Upper lobe of left lung (tissue), 6 donors: ENCODE measurements around the gene NUDT5. TPM values are rescaled to one million over a fixed set of nuclear protein-coding genes. Genes with fewer than 3 reads are reported as not detected.
A peak's percentile ranks its signal among the peaks of the same experiment; 100 is the strongest.

Experiments
- ATAC-seq, 2 donors: fragments of 200-7000 bp; cut with Tn5 transposase; one replicate each; pipeline ENCODE4 v1.9.1; 2022; ENCODE audit warnings: mild to moderate bottlenecking in 2 of 2, moderate library complexity in 2 of 2; ENCODE audit not compliant: low FRiP score in 2 of 2
- DNase-seq, 2 donors: peaks; one replicate each; pipeline ENCODE4 v3.0.0-alpha.2; 2019 to 2020
- H3K27ac ChIP-seq, 4 donors: fragments of 200-600 bp; sonication (generic); one replicate each; pipeline ENCODE4 v1.5.1; 2016 to 2019
- H3K27me3 ChIP-seq, 4 donors: fragments of 200-600 bp; sonication (generic); one replicate each; pipeline ENCODE4 v1.5.1; 2017 to 2019
- H3K36me3 ChIP-seq, 4 donors: fragments of 200-600 bp; sonication (generic); one replicate each; pipeline ENCODE4 v1.5.1; 2016 to 2019
- H3K4me1 ChIP-seq, 4 donors: fragments of 200-600 bp; sonication (generic); one replicate each; pipeline ENCODE4 v1.5.1; 2018 to 2019
- H3K4me3 ChIP-seq, 4 donors: fragments of 200-600 bp; sonication (generic); one replicate each; pipeline ENCODE4 v1.5.1; 2017 to 2019; ENCODE audit warnings: mild to moderate bottlenecking in 2 of 4, moderate library complexity in 1 of 4
- H3K9me3 ChIP-seq, 4 donors: fragments of 200-600 bp; sonication (generic); one replicate each; pipeline ENCODE4 v1.5.1; 2018 to 2019
- EP300 ChIP-seq, 4 donors: sonication (generic); formaldehyde crosslinking; IDR thresholded peaks; one replicate each; pipeline ENCODE4 v1.5.1; 2017; ENCODE audit warnings: antibody characterized with exemption in 4 of 4, control low read depth in 2 of 4
- POLR2A ChIP-seq, 4 donors: fragments of 450-650 bp; IDR thresholded peaks; one replicate each; pipeline ENCODE4 v1.5.1; 2016 to 2017; ENCODE audit warnings: antibody characterized with exemption in 4 of 4, mild to moderate bottlenecking in 2 of 4
- POLR2AphosphoS5 ChIP-seq, 2 donors: sonication (generic); formaldehyde crosslinking; IDR thresholded peaks; one replicate each; pipeline ENCODE4 v1.5.1; 2017; ENCODE audit warnings: antibody characterized with exemption in 2 of 2
- WGBS, 2 donors: methylation state at CpG; one replicate each; pipeline ENCODE4 v1.1.5; 2017 to 2018; 5-methylcytosine and 5-hydroxymethylcytosine counted together
- total RNA-seq, 6 donors: library from RNA; depleted of rRNA in 4 of 6; stranded (reverse); fragments of >200 nt in 4 of 6; gene quantifications; one replicate each; pipeline versions ENCODE4 v1.1.0 to v1.2.1, GENCODE V29; 2016 to 2021
- TF ChIP-seq, protein P1 (sequence below), 6 experiments: fragments of 450-650 bp in 4 of 6; fragments of 200-600 bp in 2 of 6; sonication (generic) in 2 of 6; IDR thresholded peaks; one replicate each; pipeline ENCODE4 v1.5.1; 2016 to 2019; ENCODE audit warnings: antibody characterized with exemption in 6 of 6
- donor health status: DM: no; HTN: no; CAD: no; lungs with moderate emphysema.
- donor health status: DM: no; HTN: yes; CAD: no; lungs with severe emphysema.

NUDT5 gene
- total RNA-seq, 6 donors from 2014 or later, result 13.5 to 50.4 (median 45.4) TPM

- peak overlapping the region; percentile 87 to 96 (median 92) for H3K27ac ChIP-seq
- no peaks in the 10 kb centered on the region for H3K27me3 ChIP-seq
- H3K36me3 ChIP-seq, result peaks cover 0 to 26% (median 8%) of the 10 kb centered on the region in 4 donors
- no peak for DNase-seq
- WGBS, 2 donors, result 0 to 1% methylated on average over 12 of the region's 12 CpGs
- H3K4me3 ChIP-seq, result peak overlapping the region; percentile 43 to 96 (median 81)
- H3K4me1 ChIP-seq, result peaks cover 25 to 52% (median 36%) of the 10 kb centered on the region in 4 donors
- no peak for ATAC-seq
- TF ChIP-seq, protein P1, sequence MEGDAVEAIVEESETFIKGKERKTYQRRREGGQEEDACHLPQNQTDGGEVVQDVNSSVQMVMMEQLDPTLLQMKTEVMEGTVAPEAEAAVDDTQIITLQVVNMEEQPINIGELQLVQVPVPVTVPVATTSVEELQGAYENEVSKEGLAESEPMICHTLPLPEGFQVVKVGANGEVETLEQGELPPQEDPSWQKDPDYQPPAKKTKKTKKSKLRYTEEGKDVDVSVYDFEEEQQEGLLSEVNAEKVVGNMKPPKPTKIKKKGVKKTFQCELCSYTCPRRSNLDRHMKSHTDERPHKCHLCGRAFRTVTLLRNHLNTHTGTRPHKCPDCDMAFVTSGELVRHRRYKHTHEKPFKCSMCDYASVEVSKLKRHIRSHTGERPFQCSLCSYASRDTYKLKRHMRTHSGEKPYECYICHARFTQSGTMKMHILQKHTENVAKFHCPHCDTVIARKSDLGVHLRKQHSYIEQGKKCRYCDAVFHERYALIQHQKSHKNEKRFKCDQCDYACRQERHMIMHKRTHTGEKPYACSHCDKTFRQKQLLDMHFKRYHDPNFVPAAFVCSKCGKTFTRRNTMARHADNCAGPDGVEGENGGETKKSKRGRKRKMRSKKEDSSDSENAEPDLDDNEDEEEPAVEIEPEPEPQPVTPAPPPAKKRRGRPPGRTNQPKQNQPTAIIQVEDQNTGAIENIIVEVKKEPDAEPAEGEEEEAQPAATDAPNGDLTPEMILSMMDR (IDR thresholded peaks at IDR 0.05), result no peak
- TF ChIP-seq POLR2AphosphoS5 (IDR thresholded peaks at IDR 0.05), result no peak
- TF ChIP-seq EP300 (IDR thresholded peaks at IDR 0.05), result no peak
- TF ChIP-seq POLR2A (IDR thresholded peaks at IDR 0.05), result no peak
- no peaks in the 10 kb centered on the region for H3K9me3 ChIP-seq
These were observed 449 bp downstream of the NUDT5 start for GRCh38 chr10:12195281-12195602.

GRCh38 chr10:12194752-12195271 is 879 bp downstream of the NUDT5 start:
- peaks cover 0 to 23% (median 8%) of the 10 kb centered on the region in 4 donors for H3K36me3 ChIP-seq
- H3K4me3 ChIP-seq, result peak overlapping the region; percentile 43 to 96 (median 81)
- peak; percentile 75 to 77 for ATAC-seq
- DNase-seq, result peak; percentile 78 to 89
- peaks cover 25 to 52% (median 36%) of the 10 kb centered on the region in 4 donors for H3K4me1 ChIP-seq
- no peaks in the 10 kb centered on the region for H3K27me3 ChIP-seq
- peak overlapping the region; percentile 87 to 96 (median 92) for H3K27ac ChIP-seq
- H3K9me3 ChIP-seq, result no peaks in the 10 kb centered on the region
- WGBS, 2 donors, result 11 to 13% methylated on average over 25 to 26 of the region's 27 CpGs
- TF ChIP-seq, protein P1 (IDR thresholded peaks at IDR 0.05), result no peak
- TF ChIP-seq POLR2A (IDR thresholded peaks at IDR 0.05) (no peak), POLR2AphosphoS5 (IDR thresholded peaks at IDR 0.05) (no peak), EP300 (IDR thresholded peaks at IDR 0.05) (no peak)

DNA sequence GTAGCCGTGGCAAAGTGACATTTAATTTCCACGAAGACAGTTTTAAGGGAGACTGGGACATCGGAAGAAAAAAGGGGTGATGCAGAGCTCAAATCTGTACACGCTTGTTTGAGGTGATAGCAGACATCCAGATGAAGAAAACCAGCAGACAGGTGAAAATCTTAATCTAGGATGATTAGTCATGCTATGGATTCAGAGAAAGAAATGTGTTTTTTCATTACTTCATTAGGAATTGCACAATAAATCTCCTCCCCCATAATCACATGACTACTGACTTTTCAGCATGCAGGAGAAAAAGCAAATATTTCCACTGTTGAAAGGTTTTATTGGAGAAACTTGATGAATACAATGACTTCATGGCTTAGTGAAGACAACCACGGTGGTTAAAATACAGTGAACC is 2.5 kb downstream of the NUDT5 start:
- no peak for TF ChIP-seq POLR2AphosphoS5 (IDR thresholded peaks at IDR 0.05)
- no peak for TF ChIP-seq EP300 (IDR thresholded peaks at IDR 0.05)
- TF ChIP-seq, protein P1 (IDR thresholded peaks at IDR 0.05), result no peak
- no peak for TF ChIP-seq POLR2A (IDR thresholded peaks at IDR 0.05)
- no peak for ATAC-seq
- Histone ChIP-seq H3K9me3 (no peaks in the 10 kb centered on the region), H3K36me3 (peaks cover 0 to 8% (median 0%) of the 10 kb centered on the region in 4 donors), H3K27ac (no peak overlapping the region), H3K4me1 (peaks cover 25 to 48% (median 33%) of the 10 kb centered on the region in 4 donors), H3K4me3 (no peak overlapping the region), H3K27me3 (no peaks in the 10 kb centered on the region)
- DNase-seq, result no peak
- 85 to 92% methylated on average over 5 of the region's 5 CpGs for WGBS, 2 donors

- no peak overlapping the region for H3K27ac ChIP-seq
- ATAC-seq (no peak), DNase-seq (no peak)
- H3K4me3 ChIP-seq, result no peak overlapping the region
- H3K36me3 ChIP-seq, result peaks cover 0 to 18% (median 0%) of the 10 kb centered on the region in 4 donors
- H3K27me3 ChIP-seq, result no peaks in the 10 kb centered on the region
- TF ChIP-seq POLR2AphosphoS5 (IDR thresholded peaks at IDR 0.05) (no peak), EP300 (IDR thresholded peaks at IDR 0.05) (no peak), POLR2A (IDR thresholded peaks at IDR 0.05) (no peak)
- TF ChIP-seq, protein P1 (IDR thresholded peaks at IDR 0.05), result no peak
- H3K4me1 ChIP-seq, result peaks cover 14 to 33% (median 20%) of the 10 kb centered on the region in 4 donors
- H3K9me3 ChIP-seq, result no peaks in the 10 kb centered on the region
- 36 to 56% methylated on average over 3 of the region's 3 CpGs for WGBS, 2 donors
These were observed 4.0 kb downstream of the NUDT5 start for GRCh38 chr10:12191715-12192114.

DNA sequence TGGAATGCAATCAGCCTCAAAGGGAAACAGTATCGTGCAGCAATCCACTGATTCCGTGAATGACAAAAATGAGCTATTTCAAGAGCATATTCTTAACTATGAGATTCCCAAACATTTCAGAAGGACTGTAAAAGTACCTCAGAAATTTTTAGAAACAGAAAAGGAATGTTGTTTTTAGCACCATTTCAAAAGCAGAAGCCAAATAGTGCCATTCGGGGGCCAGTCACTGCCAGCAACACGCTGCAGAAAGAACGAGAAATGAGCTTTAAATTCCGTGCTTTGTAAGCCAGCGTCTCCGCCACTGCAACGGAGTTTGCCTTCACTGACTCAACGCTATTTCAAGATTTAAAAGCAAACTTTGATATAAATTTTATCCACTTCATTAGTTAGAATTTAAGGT is 6.3 kb downstream of the NUDT5 start:
- TF ChIP-seq, protein P1 (IDR thresholded peaks at IDR 0.05), result no peak
- TF ChIP-seq EP300 (IDR thresholded peaks at IDR 0.05) (no peak), POLR2AphosphoS5 (IDR thresholded peaks at IDR 0.05) (no peak), POLR2A (IDR thresholded peaks at IDR 0.05) (no peak)
- Histone ChIP-seq H3K9me3 (no peaks in the 10 kb centered on the region), H3K4me1 (peaks cover 10 to 25% (median 17%) of the 10 kb centered on the region in 4 donors), H3K4me3 (no peak overlapping the region), H3K27me3 (no peaks in the 10 kb centered on the region), H3K36me3 (peaks cover 4 to 39% (median 12%) of the 10 kb centered on the region in 4 donors), H3K27ac (no peak overlapping the region)
- 95% methylated on average over 10 of the region's 10 CpGs for WGBS, 2 donors
- DNase-seq (no peak), ATAC-seq (no peak)
